ENCODE data around the gene AHRR.

- no peak for TF ChIP-seq EZH2 (IDR thresholded peaks at IDR 0.05; ENCODE audit: borderline replicate concordance, low read length)
- TF ChIP-seq CTCF (IDR thresholded peaks at IDR 0.05; ENCODE audit: low read length): no peak
Measured at GRCh38 chr5:454936-455335, 133.4 kb downstream of the AHRR start.
